OCI-M1 (cell line): ENCODE results near the gene LMTK3.

Experiments
- DNase-seq: peaks from one replicate; lab custom pipeline; 2025; lab: John Stamatoyannopoulos, UW

LMTK3 gene, protein sequence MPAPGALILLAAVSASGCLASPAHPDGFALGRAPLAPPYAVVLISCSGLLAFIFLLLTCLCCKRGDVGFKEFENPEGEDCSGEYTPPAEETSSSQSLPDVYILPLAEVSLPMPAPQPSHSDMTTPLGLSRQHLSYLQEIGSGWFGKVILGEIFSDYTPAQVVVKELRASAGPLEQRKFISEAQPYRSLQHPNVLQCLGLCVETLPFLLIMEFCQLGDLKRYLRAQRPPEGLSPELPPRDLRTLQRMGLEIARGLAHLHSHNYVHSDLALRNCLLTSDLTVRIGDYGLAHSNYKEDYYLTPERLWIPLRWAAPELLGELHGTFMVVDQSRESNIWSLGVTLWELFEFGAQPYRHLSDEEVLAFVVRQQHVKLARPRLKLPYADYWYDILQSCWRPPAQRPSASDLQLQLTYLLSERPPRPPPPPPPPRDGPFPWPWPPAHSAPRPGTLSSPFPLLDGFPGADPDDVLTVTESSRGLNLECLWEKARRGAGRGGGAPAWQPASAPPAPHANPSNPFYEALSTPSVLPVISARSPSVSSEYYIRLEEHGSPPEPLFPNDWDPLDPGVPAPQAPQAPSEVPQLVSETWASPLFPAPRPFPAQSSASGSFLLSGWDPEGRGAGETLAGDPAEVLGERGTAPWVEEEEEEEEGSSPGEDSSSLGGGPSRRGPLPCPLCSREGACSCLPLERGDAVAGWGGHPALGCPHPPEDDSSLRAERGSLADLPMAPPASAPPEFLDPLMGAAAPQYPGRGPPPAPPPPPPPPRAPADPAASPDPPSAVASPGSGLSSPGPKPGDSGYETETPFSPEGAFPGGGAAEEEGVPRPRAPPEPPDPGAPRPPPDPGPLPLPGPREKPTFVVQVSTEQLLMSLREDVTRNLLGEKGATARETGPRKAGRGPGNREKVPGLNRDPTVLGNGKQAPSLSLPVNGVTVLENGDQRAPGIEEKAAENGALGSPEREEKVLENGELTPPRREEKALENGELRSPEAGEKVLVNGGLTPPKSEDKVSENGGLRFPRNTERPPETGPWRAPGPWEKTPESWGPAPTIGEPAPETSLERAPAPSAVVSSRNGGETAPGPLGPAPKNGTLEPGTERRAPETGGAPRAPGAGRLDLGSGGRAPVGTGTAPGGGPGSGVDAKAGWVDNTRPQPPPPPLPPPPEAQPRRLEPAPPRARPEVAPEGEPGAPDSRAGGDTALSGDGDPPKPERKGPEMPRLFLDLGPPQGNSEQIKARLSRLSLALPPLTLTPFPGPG (N-terminal part only)

DNA sequence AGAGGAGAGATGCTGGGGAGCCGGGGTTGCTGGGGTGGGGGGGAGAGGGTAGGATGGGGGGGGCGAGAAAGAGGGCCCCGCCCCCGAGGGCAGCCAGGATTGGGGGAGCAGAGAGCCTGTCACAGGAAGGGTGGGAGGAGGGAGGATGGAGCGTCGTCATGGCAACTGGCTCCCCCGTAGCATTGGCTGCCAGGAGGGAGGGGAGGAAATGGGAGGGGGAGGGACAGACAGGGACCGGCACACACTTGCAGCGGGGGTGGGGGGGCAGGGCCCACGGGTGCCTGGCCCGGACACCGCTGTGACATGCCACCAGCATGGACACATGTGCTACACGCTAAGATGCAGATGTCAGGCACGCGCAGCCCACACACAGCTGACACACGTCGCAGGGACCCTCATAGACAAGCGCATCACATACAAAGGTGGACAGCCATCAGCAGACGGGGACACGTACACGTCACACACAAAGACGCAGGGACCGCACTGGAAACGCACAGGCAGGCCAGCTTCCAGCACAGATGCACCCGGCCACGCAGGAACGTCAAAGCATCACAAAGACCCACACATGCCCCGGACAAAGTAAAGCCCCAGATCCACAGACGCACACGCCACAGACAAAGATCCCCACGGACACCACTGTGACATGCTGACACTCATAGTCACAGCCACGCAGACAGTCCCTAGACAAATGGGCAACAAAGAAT is at the start of gene LMTK3:
LMTK3 (minus strand) TSS at position 36 of the 704 bp plus-strand sequence. CDS start 259 bp downstream, outside the sequence.
- peak; percentile 27 for DNase-seq

DNA sequence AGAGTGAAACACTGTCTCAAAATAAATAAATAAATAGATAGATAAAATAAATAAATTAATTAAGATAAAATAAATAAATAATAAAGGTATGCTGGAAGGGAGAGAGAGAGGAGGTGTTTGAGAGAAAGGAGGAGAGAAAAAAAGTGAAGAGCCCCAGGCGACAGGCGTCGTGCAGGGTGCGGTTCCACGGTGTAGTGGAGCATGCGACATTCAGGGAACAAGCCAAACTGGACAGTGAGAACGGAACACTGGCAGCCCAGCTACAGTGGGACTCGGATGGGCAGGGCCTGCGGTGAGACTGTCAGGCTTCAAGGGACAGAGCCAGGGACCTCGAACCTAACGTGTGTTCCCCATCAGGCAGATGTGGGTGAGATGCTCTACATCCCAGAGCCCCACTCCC is 49.8 kb upstream of the LMTK3 start:
- DNase-seq, result no peak

DNA sequence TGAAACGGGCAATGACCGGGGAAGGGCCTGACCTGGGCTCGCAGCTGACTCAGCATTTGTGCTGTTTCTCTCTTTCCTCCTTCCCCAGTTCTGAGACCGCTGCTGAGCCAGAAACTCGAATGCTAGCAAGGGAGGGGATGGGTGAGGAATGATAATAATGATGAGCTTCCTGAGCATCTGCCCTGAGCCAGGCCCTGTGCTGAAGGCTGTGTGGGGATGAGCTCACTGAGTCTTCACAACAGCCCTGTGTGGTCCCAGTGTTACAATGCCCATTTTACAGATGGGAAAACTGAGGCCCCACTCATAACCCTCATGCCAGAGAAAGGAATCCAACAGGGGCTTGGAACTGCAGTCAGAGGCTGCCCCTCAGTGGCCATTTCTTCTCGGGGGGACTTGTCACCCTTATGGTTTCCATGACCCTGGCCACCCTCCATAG is 48.5 kb upstream of the LMTK3 start:
- peak; percentile 24 for DNase-seq

DNA sequence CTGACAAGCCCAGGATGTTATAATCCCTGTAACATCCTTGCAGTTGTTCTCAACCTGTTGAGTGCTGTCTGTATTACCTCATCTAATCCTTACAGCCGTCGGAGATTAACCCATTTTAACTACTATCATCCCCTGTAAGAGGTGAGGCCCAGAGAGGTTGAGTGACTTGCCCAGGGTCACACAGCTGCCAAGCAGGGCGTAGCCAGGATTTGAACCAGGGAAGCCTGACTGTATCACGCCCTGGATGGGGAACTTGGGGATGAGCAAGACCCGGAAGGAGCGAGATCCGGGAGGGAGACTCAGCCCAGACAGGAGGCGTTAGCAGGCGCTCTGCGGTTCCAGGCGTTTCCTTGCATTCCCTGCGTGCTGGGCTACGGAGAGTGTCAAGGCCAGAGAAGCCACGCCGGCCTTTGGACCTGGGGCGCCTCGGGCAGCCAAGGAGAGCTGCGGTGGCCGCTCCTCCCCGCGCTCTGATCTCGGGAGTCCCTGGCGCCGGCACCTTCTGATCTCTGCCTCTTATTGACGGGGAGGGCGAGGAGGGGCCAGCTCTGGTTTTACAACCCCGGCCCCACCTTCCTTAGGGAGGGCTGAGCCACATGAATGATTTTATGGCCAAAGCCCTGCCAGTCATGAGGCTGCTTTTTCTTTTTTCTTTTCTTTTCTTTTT is 46.5 kb upstream of the LMTK3 start:
- peak; percentile 51 for DNase-seq

DNA sequence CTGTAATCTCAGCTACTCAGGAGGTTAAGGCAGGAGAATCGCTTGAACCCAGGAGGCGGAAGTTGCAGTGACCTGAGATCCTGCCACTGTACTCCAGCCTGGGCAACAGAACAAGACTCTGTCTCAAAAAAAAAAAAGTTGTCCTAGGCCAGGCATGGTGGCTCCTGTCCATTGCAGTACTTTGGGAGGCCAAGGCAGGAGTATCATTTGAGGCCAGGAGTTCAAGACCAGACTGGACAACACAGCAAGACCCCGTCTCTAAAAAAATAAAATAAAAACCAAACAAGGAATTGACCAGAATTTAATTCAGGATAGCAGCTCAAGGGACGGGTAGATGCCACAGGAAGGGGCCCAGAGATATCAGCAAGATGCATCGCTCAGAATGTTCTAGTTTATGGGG is 45.2 kb upstream of the LMTK3 start:
- DNase-seq, result no peak

DNA sequence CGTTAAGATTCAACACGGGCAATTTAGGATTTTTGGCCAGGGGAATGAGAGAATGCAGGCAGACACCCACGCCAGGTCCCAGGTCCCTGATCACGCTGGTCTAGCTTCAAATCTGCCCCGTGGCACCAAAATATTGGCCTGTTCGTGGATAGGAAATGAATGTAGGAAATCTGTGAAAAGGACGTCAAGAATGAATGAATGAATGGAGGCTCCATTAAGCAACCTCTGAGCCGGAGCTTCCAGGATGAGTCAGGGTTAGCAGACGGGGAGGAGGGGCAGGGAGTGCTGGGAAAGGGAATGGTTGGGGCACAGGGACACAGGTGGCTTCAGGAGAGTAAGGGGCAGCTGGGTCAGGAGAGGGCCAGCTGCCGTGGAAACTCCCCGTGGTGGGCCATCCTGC is 44.5 kb upstream of the LMTK3 start:
- DNase-seq, result no peak

DNA sequence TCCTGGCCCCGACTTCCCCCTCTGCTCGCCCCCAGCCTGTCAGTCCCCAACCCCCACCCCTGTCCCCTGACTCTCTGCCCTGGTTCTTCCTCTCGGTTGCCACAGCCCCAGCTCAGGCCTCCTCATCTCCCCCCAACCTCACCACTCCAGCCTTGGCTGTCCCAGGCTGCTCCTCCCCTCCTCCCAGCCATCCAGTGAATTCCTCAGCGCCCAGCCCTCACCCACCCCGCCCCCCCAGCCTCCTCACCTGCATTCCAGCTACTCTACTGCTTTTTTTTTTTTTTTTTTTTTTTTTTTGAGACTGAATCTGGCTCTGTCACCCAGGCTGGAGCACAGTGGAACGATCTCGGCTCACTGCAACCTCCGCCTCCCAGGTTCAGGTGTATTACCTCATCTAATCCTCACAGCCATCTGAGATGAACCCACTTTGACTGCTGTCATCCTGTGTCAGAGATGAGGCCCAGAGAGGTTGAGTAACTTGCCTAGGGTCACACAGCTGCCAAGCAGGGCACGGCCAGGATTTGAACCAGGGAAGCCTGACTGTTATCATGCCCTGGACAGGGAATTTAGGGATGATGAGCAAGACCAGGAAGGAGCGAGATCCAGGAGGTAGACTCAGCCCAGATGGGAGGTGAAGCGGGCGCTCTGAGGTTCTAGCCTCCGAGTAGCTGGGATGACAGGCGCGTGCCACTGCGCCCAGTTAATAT is 42.9 kb upstream of the LMTK3 start:
- DNase-seq, result no peak

DNA sequence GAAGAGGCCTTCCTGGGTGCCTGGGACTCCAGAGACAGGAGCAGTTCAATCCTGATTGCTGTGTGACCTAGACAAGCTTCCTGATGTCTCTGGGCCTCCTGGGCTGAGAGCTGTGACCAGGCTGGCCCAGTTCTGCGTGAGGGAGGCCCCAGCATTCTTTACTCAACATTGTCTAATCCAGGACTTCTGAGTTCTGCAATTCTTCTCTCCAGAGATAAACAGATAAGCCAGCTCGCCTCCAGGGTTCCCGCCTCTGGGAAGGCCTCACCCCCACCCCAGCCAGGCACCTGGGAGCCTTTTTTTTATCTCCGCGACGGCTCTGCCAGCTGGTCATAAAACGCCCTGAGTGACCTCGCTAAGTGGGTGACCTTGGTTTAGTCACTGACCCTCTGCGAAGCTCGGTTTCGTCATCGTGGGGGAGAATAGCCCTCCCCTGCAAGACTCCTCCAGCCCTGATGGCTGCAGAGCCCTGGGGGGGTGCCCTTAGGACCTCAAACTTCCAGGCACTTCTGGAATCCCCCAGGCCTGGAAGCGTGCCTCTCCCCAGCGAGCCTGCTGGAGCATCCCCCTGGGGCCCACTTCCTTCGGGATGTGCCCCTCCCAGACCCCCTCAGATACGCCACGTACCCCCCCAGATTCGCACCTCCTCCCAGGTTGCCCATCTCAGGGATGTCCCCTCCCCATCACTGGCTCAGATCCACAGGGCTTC is 42.2 kb upstream of the LMTK3 start:
- peak; percentile 74 for DNase-seq

DNA sequence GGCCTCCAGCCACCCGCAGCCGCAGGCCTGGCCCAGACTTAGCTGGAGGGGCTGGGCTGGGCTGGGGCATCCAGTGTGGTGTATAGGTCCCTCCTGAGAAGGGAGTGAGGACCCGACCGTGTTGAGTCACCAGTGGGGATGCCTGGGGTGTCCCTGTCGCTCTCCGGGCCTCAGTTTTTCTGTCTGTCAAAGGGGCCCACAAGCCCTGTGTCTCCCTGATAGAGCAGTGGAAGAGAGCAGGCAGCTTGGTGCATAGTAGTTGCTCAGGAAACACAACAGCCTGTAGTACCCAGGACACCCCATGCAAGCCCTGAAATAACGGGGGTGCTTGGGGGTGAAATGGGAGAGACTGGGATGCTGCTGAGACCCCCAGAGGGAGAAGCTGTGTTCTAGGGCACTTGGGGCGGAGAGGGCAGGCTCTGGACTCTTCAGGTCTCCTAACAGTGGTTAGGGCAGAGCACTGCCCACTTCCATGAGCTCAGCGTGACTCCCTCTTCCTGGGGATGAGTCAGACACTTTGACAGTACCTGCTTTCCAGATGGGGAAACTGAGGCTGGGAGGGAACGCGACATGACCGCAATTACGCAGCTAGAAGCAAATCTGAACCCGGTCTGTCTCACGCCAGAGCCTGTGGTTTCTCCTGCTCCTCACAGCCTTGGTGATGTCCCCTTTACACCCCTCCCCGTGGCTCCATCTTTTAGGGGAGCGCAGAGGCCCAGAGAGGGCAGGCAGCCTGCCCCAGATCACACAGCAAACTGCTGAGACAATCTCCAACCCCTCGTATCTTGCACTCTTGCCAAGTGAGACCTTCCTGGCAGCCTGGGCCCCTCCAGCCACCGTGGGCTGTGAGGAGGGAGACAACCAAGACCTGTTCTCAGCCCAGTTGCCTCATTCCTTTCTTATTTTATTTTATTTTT is 41.0 kb upstream of the LMTK3 start:
- DNase-seq, result no peak

DNA sequence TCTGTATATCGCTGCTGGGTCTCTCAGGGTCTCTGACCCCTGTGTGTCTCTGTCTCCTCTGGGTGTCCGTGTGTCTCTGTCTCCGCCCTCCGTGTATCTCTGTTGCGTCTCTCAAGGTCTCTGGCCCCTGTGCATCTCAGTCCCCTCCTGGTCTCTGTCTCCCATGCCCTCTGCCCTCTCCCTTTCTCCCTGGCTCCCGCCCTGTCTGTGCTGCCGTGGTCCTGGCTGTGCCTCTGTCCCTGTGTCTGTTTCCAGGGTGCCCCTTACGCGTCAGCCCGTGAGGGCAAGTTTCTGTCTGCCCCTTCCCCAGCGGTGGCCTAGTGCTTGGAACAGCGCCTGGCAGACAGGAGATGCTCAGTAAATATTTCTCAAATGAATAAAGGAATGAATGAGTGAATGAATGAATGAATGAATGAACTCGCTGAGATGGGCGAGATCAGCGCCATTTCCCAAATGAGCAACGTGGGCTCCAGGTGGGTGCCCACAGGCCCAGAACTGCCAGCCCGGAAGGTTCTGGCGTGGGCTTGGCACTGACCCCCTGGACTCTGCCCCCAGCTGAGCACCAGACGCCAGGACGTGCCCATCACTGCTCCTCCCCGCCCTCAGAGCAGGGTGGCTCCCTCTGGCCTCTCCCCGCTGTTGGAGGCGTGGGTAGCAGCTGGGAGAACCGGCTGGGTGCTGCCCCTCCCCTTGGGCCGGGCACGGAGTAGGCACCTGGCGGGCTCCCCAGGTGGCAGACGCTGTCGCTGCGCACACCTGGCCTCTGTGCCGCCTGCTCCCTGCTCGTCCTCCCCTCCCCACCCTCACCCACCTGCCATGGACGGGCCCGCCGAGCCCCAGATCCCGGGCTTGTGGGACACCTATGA is 40.0 kb upstream of the LMTK3 start, which contains the start of gene SULT2B1:
SULT2B1 (plus strand) TSS at position 736 of the 866 bp plus-strand sequence; CDS start at position 817, 81 bp downstream.
- no peak for DNase-seq

DNA sequence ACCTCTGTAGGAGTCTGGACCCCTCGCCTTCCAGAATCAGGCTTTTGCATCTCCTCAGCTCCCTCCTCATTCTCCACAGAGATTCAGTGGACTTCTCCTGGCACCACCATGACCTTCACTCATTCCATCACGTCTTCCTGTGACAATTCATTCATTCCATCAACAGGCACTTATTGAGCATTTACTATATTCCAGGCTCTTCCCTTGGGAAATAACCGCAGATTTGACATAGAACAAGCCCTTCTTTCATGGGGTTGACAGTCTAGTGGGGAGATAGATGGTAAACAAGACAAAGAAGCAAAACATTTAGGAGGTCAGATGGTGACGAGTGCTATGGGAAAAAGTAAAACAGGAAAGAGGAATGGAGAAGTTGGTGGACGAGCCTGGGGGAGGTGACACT is 37.7 kb upstream of the LMTK3 start:
- no peak for DNase-seq

DNA sequence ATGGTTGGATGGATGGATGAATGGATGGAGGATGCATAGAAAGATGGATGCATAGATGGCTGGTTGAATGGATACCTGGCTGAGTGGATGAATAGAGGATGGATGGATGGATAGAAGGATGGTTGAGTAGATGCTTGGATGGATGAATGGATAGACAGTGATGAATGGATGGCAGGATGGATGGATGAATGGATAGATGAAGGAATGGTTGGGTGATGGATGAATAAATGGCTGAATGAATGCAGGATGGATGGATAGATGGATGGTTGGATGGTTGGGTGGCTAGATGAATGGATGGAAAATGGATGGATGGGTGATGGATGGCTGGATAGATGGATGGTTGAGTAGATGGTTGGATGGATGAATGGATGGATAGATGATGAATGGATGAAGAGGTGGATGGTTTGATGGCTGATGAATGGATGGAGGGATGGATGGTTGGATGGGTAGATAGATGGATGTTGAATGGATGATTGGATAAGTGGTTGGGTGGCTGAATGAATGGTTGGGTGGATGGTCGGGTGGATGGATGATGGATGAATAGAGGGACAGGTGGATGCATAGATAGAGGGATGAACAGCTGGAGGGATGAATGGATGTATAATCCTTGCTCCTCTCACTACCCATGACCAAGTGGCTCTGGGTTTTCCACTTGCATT is 36.7 kb upstream of the LMTK3 start:
- DNase-seq, result no peak

DNA sequence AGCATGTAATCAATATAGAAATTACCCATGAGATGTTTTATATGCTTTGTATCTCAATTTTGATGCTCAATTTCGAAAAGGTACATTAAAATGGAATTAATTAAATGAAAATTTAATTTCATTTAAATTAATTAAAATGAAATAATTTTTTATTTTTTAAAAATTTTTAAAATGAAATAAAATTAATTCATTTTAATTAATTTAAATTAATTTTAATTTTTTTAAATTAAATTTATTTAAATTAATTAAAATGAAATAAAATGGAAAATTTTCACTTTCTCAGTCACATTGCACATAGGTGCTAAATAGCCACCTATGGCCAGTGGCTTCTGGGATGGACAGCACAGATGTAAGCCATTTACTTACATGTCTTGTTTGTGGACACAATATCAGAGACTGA is 36.1 kb upstream of the LMTK3 start:
- DNase-seq, result no peak

DNA sequence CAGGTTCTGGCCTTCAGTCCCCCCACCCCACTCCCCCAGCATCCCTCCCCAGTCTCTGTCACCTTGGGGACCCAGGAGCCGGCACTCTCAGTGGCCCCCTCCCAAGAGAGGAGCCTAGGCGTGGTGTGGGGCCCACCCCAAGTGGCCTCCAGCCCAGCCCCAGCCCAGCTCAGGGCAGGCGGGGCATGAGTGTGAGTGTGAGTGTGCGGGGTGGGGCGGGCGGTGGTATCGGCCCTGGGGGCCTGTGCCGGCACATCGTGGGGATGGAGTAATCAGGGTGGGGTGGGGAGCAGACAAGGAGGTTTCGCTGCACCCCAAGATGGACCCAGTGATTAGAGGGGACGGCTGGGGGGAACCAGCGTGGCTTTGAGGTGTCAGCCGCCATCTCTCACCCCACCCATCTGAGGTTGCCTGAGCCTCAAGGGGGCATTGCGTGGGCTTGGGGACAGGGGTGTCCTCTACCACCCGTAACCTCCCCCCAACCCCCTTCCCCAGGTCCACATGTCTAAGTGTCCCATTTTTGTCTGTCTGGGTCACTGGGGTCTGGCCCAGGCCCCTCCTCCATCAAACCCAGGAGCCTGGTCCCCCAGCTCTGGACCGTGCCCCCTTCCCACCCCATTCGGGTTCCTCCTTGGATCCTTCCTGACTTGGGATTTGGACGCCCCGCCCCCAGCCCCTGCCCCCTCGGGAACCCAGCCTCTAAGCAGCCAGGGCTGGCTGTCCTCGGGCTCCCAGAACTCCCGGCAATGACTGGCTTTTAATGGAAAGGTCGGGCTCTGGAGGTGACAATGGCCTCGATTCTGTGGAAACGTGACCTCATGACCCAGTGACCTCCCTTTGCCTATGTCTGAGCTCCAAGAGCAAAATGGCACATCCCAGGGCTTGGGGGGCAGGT is 33.5 kb upstream of the LMTK3 start:
- DNase-seq, result no peak

DNA sequence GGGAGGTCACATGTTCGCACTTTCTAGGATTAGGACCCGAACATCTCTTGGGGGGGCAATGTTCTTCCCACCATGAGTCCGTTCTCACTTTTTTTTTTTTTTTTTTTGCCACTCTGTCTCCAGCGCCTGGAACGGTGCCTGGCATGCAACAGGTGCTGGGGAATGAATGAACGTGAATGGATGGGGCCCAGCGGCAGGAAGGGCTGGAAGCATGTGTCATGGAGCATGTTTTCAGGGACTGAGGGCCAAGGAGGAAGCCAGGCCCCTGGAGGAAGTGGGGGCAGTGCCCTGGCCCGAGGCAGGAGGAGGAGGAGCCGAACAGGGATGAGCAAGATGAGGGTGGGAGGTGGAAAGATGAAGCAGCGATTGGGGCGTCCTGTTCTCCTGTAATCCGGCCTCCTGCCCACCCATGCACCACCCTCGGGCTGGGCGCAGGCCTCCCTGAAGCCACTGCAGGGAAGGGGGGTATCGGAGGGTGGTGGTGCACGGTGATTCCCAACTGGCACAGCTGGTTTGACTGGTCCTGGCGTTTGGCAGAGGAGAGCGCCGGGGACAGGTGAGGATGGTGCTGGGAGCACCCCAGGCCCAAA is 31.6 kb upstream of the LMTK3 start:
- DNase-seq, result no peak

DNA sequence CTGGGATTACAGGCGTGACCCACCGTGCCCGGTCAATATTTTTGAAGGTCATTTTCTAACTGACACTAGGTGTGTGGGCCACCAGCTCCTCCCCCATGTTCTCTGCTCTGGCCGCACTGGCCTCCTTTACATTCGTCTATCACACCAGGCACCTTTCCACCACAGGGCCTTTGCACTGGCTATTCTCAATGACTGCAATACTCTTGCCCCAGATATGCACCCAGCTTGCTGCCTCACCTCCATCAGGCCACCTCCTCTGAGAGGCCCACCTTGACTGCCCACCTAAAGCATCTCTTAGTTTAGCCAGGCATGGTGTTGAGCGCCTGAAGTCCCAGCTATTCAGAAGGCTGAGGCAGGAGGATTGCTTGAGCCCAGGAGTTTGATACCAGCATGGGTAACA is 30.2 kb upstream of the LMTK3 start:
- DNase-seq, result no peak
